K562 (cell line): ENCODE measurements around the gene RALGPS1. TPM values are rescaled to one million over a fixed set of nuclear protein-coding genes. Genes with fewer than 3 reads are reported as not detected.

Experiments used
- ATAC-seq: fragments of 200-7000 bp; cut with Tn5 transposase; 3 replicates; pipeline ENCODE4 v1.9.1; 2020; ENCODE audit warnings: moderate library complexity
- BruUV-seq: library from RNA; stranded (reverse); fragments of 400-500 nt; replicated peaks from 2 replicates; lab custom pipeline; 2021; lab: Mats Ljungman, UMichigan
- CTCF ChIA-PET: fragments of 300-600 bp; formaldehyde crosslinking; extraction: SDS; loops from one replicate; lab custom pipeline; 2021; ENCODE audit warnings: low intra/inter-chr PET ratio; lab: Yijun Ruan, JAX
- POLR2A ChIA-PET: fragments of 300-600, 350-650 bp; sonication (Branson Sonifier 250); formaldehyde crosslinking; extraction: SDS; loops from one replicate; lab custom pipeline; 2021; ENCODE audit warnings: antibody characterized with exemption, inconsistent platforms; lab: Yijun Ruan, JAX
- DNase-seq, 4 experiments: peaks; one replicate each; pipeline versions ENCODE4 v3.0.0 to v3.0.0-alpha.2; 2011 to 2018; ENCODE audit warnings: low spot score in 3 of 4, mixed read lengths in 3 of 4; ENCODE audit errors: extremely low read depth in 1 of 4
- FAIRE-seq: peaks from 2 replicates; lab custom pipeline; 2011; peaks lifted over from hg19 to GRCh38; lab: Jason Lieb, UNC
- H2AFZ ChIP-seq: 2 replicates; pipeline ENCODE4 v1.6.0; 2011; ENCODE audit warnings: low read depth, low read length, control low read depth, inconsistent platforms
- H3K27ac ChIP-seq: fragments of 200-600 bp; 3 replicates; pipeline ENCODE4 v1.8.0; 2011; ENCODE audit warnings: low read depth, mild to moderate bottlenecking, control low read depth, inconsistent platforms, low read length, moderate library complexity, mixed read lengths; ENCODE audit errors: extremely low read depth
- H3K27me3 ChIP-seq, 2 experiments: fragments of 300-600 bp in 1 of 2; 2 replicates in 1 of 2; 3 replicates in 1 of 2; pipeline versions ENCODE4 v1.6.0 to v1.8.0; 2011; ENCODE audit warnings: inconsistent platforms in 2 of 2, low read length in 2 of 2, mild to moderate bottlenecking in 1 of 2, mixed read lengths in 1 of 2, moderate library complexity in 1 of 2; ENCODE audit not compliant: control insufficient read depth in 2 of 2, insufficient read depth in 2 of 2
- H3K36me3 ChIP-seq: fragments of 300-600 bp; 3 replicates; pipeline ENCODE4 v1.8.0; 2011; ENCODE audit warnings: mild to moderate bottlenecking, low read length, inconsistent platforms; ENCODE audit not compliant: control insufficient read depth, insufficient read depth
- H3K4me1 ChIP-seq, 2 experiments: fragments of 200-600 bp in 1 of 2; replicated peaks in 1 of 2; 2 replicates in 1 of 2; 3 replicates in 1 of 2; pipeline versions ENCODE4 v1.5.1 to v1.8.0; 2011; ENCODE audit warnings: inconsistent platforms in 2 of 2, low read length in 2 of 2, mild to moderate bottlenecking in 1 of 2, mixed read lengths in 1 of 2, moderate library complexity in 1 of 2; ENCODE audit not compliant: control insufficient read depth in 2 of 2, insufficient read depth in 2 of 2
- H3K4me2 ChIP-seq: 2 replicates; pipeline ENCODE4 v1.6.1; 2011; ENCODE audit warnings: low read length, control low read depth, inconsistent platforms, mixed read lengths; ENCODE audit not compliant: insufficient read depth
- H3K4me3 ChIP-seq: fragments of 200-600 bp; sonication (generic), shearing (Covaris generic); 2 replicates; pipeline ENCODE4 v1.5.1; 2016; ENCODE audit warnings: control low read depth, inconsistent platforms
- H3K79me2 ChIP-seq: fragments of 200-600 bp; 3 replicates; pipeline ENCODE4 v1.8.0; 2011; ENCODE audit warnings: low read length, inconsistent platforms; ENCODE audit not compliant: control insufficient read depth, insufficient read depth
- H3K9ac ChIP-seq, 2 experiments: 2 replicates each; pipeline versions ENCODE4 v1.6.0 to v1.6.1; 2011; ENCODE audit warnings: low read depth in 2 of 2, low read length in 2 of 2, control low read depth in 1 of 2, inconsistent platforms in 1 of 2, mild to moderate bottlenecking in 1 of 2, mixed read lengths in 1 of 2; ENCODE audit not compliant: insufficient read depth in 1 of 2
- H3K9me1 ChIP-seq: one replicate; pipeline ENCODE4 v1.6.0; 2011; ENCODE audit warnings: inconsistent platforms, mild to moderate bottlenecking, low read length, moderate library complexity; ENCODE audit not compliant: control insufficient read depth, insufficient read depth
- H3K9me3 ChIP-seq: replicated peaks from 2 replicates; pipeline ENCODE4 v1.5.1; 2011; ENCODE audit warnings: low read depth, low read length, inconsistent platforms; ENCODE audit not compliant: control insufficient read depth, insufficient read depth
- H4K20me1 ChIP-seq: replicated peaks from 2 replicates; pipeline ENCODE4 v1.6.1; 2011; ENCODE audit warnings: low read length, inconsistent platforms, mixed read lengths; ENCODE audit not compliant: control insufficient read depth, insufficient read depth
- CAMTA2 ChIP-seq: fragments of 250-450 bp; sonication (Bioruptor Pico); conservative IDR thresholded peaks from 2 replicates; pipeline ENCODE4 v1.5.1; 2022
- ESRRB ChIP-seq: fragments of 250-450 bp; sonication (Bioruptor Pico); IDR thresholded peaks from 2 replicates; pipeline ENCODE4 v1.5.0; 2020; ENCODE audit warnings: mild to moderate bottlenecking, moderate library complexity, borderline replicate concordance
- EWSR1 ChIP-seq: fragments of 450-650 bp; IDR thresholded peaks from 2 replicates; pipeline ENCODE4 v1.6.1; 2018; ENCODE audit warnings: borderline replicate concordance, mild to moderate bottlenecking, low read depth, moderate library complexity; ENCODE audit not compliant: partially characterized antibody
- FOXK2 ChIP-seq, 2 experiments: fragments of 450-650 bp; IDR thresholded peaks in 1 of 2; conservative IDR thresholded peaks in 1 of 2; 2 replicates each; pipeline ENCODE4 v1.6.1; 2016; ENCODE audit warnings: low read depth in 2 of 2, mild to moderate bottlenecking in 1 of 2
- GTF2E2 ChIP-seq: fragments of 200-800 bp; sonication (Bioruptor generic); IDR thresholded peaks from 2 replicates; pipeline ENCODE4 v1.6.1; 2016; ENCODE audit warnings: missing genetic modification characterization, missing compliant biosample characterization
- HDAC2 ChIP-seq: fragments of 450-650 bp; IDR thresholded peaks from 2 replicates; pipeline ENCODE4 v1.6.1; 2016; ENCODE audit warnings: mild to moderate bottlenecking
- IFI16 ChIP-seq: fragments of 250-450 bp; sonication (Bioruptor Pico); IDR thresholded peaks from 2 replicates; pipeline ENCODE4 v2.1.2; 2022; ENCODE audit warnings: mild to moderate bottlenecking, inconsistent platforms
- KLF1 ChIP-seq: fragments of 450-650 bp; IDR thresholded peaks from 2 replicates; pipeline ENCODE4 v1.6.1; 2016; ENCODE audit warnings: missing genetic modification characterization, missing compliant biosample characterization
- MAX ChIP-seq: sonication (generic); formaldehyde crosslinking; IDR thresholded peaks from 2 replicates; pipeline ENCODE4 v1.9.0; 2022; ENCODE audit warnings: mild to moderate bottlenecking, missing genetic modification reagents
- MCM7 ChIP-seq, 2 experiments: fragments of 450-650 bp; IDR thresholded peaks; 2 replicates each; pipeline ENCODE4 v1.6.1; 2016 to 2018
- MTA3 ChIP-seq: fragments of 450-650 bp; formaldehyde crosslinking; IDR thresholded peaks from 2 replicates; pipeline ENCODE4 v1.6.1; 2017; ENCODE audit warnings: mild to moderate bottlenecking, borderline replicate concordance
- POLR2AphosphoS5 ChIP-seq: IDR thresholded peaks from 2 replicates; pipeline ENCODE4 v1.6.1; 2011; ENCODE audit warnings: mild to moderate bottlenecking, low read depth, low read length, moderate library complexity; ENCODE audit not compliant: control insufficient read depth, insufficient read depth
- PRPF4 ChIP-seq: fragments of 200-400 bp; formaldehyde crosslinking; IDR thresholded peaks from one replicate; pipeline ENCODE4 v1.6.1; 2017; ENCODE audit warnings: low read length, low read depth, mild to moderate bottlenecking; ENCODE audit not compliant: insufficient read depth, poor library complexity, severe bottlenecking
- PTRF ChIP-seq: fragments of 450-650 bp; IDR thresholded peaks from 2 replicates; pipeline ENCODE4 v1.6.1; 2016; ENCODE audit warnings: mild to moderate bottlenecking, missing genetic modification characterization, missing compliant biosample characterization
- PTTG1 ChIP-seq: fragments of 450-650 bp; IDR thresholded peaks from 2 replicates; pipeline ENCODE4 v1.6.1; 2016; ENCODE audit warnings: low read depth, mild to moderate bottlenecking, missing genetic modification characterization, missing compliant biosample characterization
- RAD21 ChIP-seq, 2 experiments: fragments of 250-450 bp in 1 of 2; fragments of 450-650 bp in 1 of 2; sonication (Bioruptor Pico) in 1 of 2; formaldehyde crosslinking in 1 of 2; IDR thresholded peaks in 1 of 2; conservative IDR thresholded peaks in 1 of 2; 2 replicates each; pipeline versions ENCODE4 v1.4.0 to v1.8.0; 2020 to 2022; ENCODE audit warnings: mild to moderate bottlenecking in 2 of 2, moderate library complexity in 1 of 2
- THRA ChIP-seq: fragments of 450-650 bp; IDR thresholded peaks from 2 replicates; pipeline ENCODE4 v1.6.1; 2017; ENCODE audit warnings: mild to moderate bottlenecking, moderate library complexity
- TRIM28 ChIP-seq: fragments of 450-650 bp; IDR thresholded peaks from 2 replicates; pipeline ENCODE4 v1.6.1; 2017
- ZNF134 ChIP-seq: fragments of 250-450 bp; sonication (Bioruptor Pico); conservative IDR thresholded peaks from 2 replicates; pipeline ENCODE4 v1.4.0; 2020
- ZNF239 ChIP-seq: fragments of 250-450 bp; sonication (Bioruptor Pico); IDR thresholded peaks from 2 replicates; pipeline ENCODE4 v1.4.0; 2020; ENCODE audit warnings: mild to moderate bottlenecking
- ZNF77 ChIP-seq: fragments of 250-450 bp; sonication (Bioruptor Pico); IDR thresholded peaks from 2 replicates; pipeline ENCODE4 v1.5.0; 2020
- WGBS: fragments of 100-300 bp; shearing (Covaris generic); methylation state at CpG from one replicate; pipeline ENCODE4 v1.1.6; 2016; ENCODE audit warnings: low coverage, mixed read lengths; ENCODE audit not compliant: insufficient coverage; ENCODE audit errors: missing lambda C conversion rate; 5-methylcytosine and 5-hydroxymethylcytosine counted together
- in situ Hi-C: fragments of 300-500 bp; cut with MboI; formaldehyde crosslinking; loops from 4 replicates; pipeline ENCODE4 v1.15.0; 2018; ENCODE audit warnings: inconsistent platforms, mixed read lengths
- intact Hi-C: fragments of 100-400 bp; cut with micrococcal nuclease; formaldehyde crosslinking; loops from 2 replicates; pipeline ENCODE4 v1.14.2; 2022
- polyA plus RNA-seq, 8 experiments: library from polyadenylated mRNA; depleted of rRNA in 4 of 8; stranded (reverse) in 5 of 8; unstranded in 3 of 8; fragments of >200 nt; fragmentation: Nextera tagmentation in 2 of 8; fragmentation: Illumina TruSeq in 1 of 8; extraction: Ambion mirVana in 2 of 8; extraction: Trizol in 1 of 8; gene quantifications; 2 replicates each; pipeline versions ENCODE4 v1.2.1 to v1.2.3, GENCODE V29; 2011 to 2014; ENCODE audit warnings: inconsistent platforms in 1 of 8, missing spikeins in 1 of 8
- total RNA-seq, 7 experiments: library from RNA; depleted of rRNA in 6 of 7; stranded (reverse); fragments of >200 nt in 6 of 7; fragmentation: Illumina TruSeq in 2 of 7; extraction: Trizol in 2 of 7; gene quantifications; 2 replicates each; pipeline versions ENCODE4 v1.2.1 to v1.2.3, GENCODE V29; 2011 to 2021; ENCODE audit warnings: low replicate concordance in 1 of 7

Gene RALGPS1
- total and polyA plus RNA-seq, 9 of the 15 experiments (the other 6 are each of a cell fraction or from before 2014, with no cell fraction given), result 0.04 to 2.6 (median 1.5) TPM

- TF ChIP-seq ZNF77 (CRISPR knock-in tag) (no peak), HDAC2 (no peak), THRA (no peak)
- TF ChIP-seq, all 486 proteins: peak for 0
Measured at GRCh38 chr9:127175319-127175715, 260.7 kb downstream of the RALGPS1 start (continued).

GRCh38 chr9:127175764-127176163 is 261.2 kb downstream of the RALGPS1 start:
- Histone ChIP-seq H3K4me1 (no peaks in the 10 kb centered on the region), H3K9me3 (no peaks in the 10 kb centered on the region), H3K27me3 (peaks cover 0 to 4% of the 10 kb centered on the region in 2 experiments; a peak in 1 of 5 replicates), H3K36me3 (no peaks in the 10 kb centered on the region), H2AFZ (no peak overlapping the region), H4K20me1 (no peaks in the 10 kb centered on the region; the same call in 1 of the 2 replicates), H3K4me2 (no peak overlapping the region), H3K79me2 (no peaks in the 10 kb centered on the region), H3K9me1 (no peaks in the 10 kb centered on the region), H3K4me3 (no peak overlapping the region), H3K9ac (no peak overlapping the region), H3K27ac (no peak overlapping the region)
- FAIRE-seq (no peak), DNase-seq (no peak), ATAC-seq (no peak)
- ChIA-PET CTCF (no interaction called here), POLR2A (no interaction called here)
- in situ Hi-C loops (no loop called here), intact Hi-C loops (no loop called here)
- WGBS, result 20% methylated on average over 6 of the region's 6 CpGs
- no peak for TF ChIP-seq FOXK2 (conservative IDR thresholded peaks at IDR 0.05 in 1 of 2, IDR thresholded peaks at IDR 0.05 in 1 of 2; ENCODE audit: low read depth in 2 of 2)
- TF ChIP-seq RAD21 (CRISPR knock-in tag; conservative IDR thresholded peaks at IDR 0.05 in 1 of 2, IDR thresholded peaks at IDR 0.05 in 1 of 2), result no peak
- no peak for TF ChIP-seq PTTG1 (tag)
- no peak for TF ChIP-seq PTRF (tag)
- no peak for TF ChIP-seq CAMTA2 (CRISPR knock-in tag)
- TF ChIP-seq POLR2AphosphoS5, result no peak
- TF ChIP-seq GTF2E2 (tag), result no peak
- no peak for TF ChIP-seq KLF1 (tag)
- TF ChIP-seq IFI16 (CRISPR knock-in tag), result no peak
- no peak for TF ChIP-seq ESRRB (CRISPR knock-in tag)
- TF ChIP-seq TRIM28, result no peak
- no peak for TF ChIP-seq ZNF134 (CRISPR knock-in tag)
- TF ChIP-seq EWSR1, result no peak
- no peak for TF ChIP-seq ZNF239 (CRISPR knock-in tag)
- no peak for TF ChIP-seq MTA3
- TF ChIP-seq MAX, result no peak
- no peak for TF ChIP-seq MCM7 (IDR thresholded peaks at IDR 0.05)
- TF ChIP-seq PRPF4, result no peak
- no TSS peak for BruUV-seq
